GM19438 (cell line): ENCODE measurements around the gene COL24A1.

ENCODE experiments used
- ATAC-seq: cut with Tn5 transposase; IDR thresholded peaks from one replicate; pipeline ENCODE4 v1.9.1; 2021; ENCODE audit warnings: low read depth; ENCODE audit not compliant: unreplicated experiment

Gene COL24A1

DNA sequence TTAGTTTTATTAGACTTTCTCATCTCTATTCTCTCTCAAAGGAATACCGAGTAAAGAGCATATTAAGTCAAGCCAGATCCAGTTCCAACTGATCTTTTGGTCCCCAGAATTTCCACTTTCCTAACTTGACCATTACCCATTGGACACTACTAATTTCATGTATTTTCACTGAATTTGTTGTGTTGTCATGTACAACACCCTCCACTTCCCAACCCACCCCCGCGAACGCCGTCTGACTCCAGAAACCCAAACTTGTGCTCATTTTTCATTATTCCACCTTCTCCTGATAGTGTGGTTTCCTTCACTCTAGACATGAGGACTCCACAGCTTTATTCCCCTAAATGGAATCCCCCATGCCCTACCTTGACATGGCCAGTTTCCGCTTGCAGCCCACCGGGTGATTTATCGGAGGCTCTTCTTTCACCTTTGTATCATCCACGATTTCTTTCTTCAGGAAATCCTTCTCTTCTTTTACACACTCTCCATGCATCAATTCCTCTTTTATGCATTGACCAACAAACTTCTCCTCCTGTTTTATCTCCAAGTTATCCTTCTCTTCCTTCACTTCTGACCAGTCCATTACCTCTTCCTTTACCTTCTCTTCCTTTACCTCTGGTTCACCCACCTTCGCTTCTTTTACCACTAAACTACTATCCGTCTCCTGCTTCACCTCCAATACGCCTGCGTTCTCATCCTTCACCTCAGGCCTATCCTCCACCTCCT, 449.1 kb downstream of the COL24A1 start:
- ATAC-seq, result peak; percentile 36

DNA sequence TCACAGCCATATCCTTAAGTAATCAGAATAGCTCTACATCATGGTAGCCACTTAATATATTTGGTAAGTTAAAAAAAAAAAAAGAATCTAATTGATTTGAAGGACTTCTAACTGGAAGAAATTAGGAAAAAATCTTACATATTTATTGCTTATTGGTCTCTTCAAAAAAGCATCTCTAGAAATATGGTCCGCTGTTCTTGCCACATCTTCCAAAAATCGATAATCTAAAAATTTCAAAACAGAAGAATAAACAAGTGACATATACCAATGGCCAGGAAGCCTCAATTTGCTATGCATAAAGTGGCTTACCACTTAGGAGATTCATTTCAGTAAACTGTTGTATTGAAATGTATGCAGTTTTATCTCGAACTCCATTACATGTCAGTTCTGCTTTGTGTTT, 450.6 kb downstream of the COL24A1 start:
- no peak for ATAC-seq

DNA sequence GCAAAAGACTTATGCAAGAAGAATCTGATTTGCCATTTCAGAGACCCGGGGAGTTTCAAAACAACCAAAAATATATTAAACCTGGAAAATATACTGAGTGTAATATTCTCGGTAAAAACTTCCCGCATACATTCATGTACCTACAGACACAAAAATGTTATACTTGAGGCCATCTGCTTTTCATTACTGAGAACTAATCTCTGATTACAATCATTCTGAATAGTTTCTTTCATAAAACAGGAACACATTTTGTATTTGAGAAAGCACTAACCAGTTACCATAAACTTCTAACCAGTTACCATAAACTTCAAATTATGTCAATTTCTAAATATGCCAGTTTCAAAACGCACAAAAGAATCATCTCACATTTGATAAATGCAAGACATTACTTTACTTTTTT, 456.1 kb downstream of the COL24A1 start:
- ATAC-seq, result no peak

DNA sequence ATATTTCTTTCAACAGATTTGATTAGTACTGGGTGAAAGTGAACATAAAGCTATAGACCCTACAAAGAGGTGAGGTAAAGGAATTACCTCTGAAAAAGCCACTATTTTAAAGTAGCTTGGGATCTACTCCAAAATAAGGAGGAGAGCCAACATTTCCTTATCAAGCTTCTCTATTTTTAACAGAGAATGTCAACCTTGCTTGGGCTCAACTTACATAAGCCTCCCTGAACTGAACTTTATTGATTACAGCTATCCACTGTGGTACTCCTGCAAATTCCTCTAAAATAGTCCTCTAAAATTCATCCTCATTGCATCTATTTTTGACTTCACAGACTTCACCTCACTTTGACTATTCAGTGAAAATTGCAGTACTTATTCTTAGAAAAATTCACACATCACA, 458.7 kb downstream of the COL24A1 start:
- no peak for ATAC-seq

DNA sequence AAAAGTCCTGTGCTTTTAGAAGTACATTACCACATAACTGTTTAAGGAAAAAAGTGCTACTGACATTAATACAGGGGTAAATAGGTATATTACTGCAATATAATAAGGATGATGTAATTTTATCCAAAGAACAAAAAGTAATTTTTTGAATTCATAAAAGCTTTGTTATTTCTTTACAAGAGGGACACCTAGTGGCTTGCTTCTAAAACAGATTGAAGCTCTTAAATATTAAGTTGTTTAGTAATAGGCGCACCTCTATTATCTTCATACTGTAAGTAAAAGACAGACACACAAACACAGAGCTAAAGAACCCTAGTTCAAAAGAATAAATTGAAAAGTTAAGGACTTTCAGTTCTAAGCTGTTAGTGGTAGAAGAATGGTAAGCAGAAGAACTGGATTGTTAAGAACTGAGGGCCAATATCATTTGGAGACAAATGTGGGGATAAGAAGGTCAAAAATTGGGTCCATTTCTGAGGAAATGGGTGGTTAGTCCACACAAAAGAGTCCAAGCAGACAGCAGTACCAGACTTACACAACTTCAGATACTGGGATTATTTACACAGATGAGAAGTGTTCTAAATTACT, 463.8 kb downstream of the COL24A1 start:
- ATAC-seq, result no peak

DNA sequence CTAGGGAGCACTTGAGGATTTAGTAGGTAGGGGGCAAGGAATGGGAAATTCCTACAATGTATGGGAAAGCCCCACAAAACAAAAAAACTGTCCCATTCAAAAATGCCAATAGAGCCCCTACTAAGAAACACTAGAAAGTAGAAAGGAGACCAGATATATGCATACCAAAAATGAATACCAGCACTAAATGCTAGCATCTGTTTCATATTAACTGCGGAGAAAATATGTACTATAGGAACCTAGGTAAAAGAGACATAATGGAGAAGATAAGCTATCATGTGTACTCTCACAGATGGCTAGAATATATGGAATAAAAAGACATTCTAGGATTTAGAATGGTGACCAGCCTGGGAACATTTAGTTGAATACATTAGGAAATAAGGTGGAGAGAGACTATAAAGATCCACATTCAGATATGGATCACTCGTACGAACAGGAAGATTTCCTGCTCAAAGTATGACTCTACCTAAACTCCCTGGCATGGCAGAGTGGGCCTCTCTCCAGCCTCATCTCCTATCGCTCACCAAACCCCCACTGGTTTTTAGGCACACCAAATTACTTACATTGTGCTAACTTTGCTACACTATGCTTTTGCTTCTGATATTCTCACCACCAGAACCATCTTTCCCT, 466.7 kb downstream of the COL24A1 start:
- ATAC-seq, result no peak

DNA sequence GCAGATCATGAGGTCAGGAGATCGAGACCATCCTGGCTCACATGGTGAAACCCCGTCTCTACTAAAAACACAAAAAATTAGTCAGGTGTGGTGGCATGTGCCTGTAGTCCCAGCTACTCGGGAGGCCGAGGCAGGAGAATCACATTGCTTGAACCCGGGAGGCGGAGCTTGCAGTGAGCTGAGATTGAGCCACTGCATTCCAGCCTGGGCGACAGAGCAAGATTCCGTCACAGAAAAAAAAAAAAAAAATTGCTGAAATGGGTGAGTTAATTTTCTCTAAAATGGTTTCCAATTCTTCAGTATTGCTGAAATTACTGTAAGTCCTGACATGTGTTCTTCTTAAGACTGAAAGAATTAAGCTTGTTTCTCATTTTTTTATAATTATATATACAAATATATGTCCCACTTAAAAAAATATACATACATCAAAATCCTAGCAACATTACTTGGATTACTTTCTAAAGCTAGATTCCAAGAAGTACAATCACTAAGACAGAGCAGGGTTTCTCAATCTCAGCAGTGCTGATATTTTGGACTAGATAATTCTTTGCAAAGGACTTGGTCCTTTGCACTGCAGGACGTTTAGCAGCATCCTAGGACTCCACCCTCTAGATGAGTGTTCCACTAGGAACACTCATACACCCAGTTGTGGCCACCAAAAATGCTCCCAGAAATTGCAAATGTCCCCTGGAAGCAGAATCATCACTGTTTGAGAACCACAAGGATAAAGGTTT, 473.1 kb downstream of the COL24A1 start:
- no peak for ATAC-seq

DNA sequence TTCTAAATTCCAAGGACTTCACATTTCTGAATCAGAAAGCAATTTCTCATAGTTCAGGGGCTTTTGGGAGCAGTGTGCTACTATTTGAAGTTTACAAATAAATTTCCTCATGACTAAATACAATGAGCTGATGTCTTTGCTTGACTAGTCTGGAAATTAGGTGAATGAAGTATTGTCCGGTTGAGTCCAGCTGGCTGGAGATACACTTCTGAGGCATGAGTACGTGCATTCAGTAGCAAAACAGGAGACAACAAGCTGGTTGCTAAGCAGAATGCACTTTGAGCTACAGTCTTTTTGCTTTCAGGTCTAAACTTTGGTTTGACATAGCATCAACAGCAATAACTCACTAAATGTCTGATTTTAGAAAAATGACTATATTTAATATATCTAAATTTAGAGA, 475.5 kb downstream of the COL24A1 start:
- ATAC-seq, result no peak
